Esophagus muscularis mucosa (tissue), 3 donors: ENCODE measurements around the gene YIPF2.

Experiments used
- CTCF ChIP-seq, 3 experiments: fragments of 200-600 bp in 2 of 3; fragments of 450-650 bp in 1 of 3; sonication (generic) in 2 of 3; IDR thresholded peaks; one replicate each; pipeline ENCODE4 v1.5.1; 2017 to 2019; ENCODE audit warnings: antibody characterized with exemption in 3 of 3, mild to moderate bottlenecking in 2 of 3, moderate library complexity in 1 of 3
- EP300 ChIP-seq: sonication (generic); formaldehyde crosslinking; IDR thresholded peaks from one replicate; pipeline ENCODE4 v1.6.1; 2017; ENCODE audit warnings: antibody characterized with exemption

GRCh38 chr19:10895363-10895762, 33.1 kb downstream of the YIPF2 start:
- TF ChIP-seq EP300 (no peak), CTCF (IDR thresholded peaks at IDR 0.05) (no peak)
